PC-3 (cell line): ENCODE data around the gene GCHFR. TPM values are rescaled to one million over a fixed set of nuclear protein-coding genes. Genes with fewer than 3 reads are reported as not detected.

Experiments
- ATAC-seq: fragments of 200-7000 bp; cut with Tn5 transposase; 2 replicates; pipeline ENCODE4 v1.9.1; 2020; ENCODE audit warnings: mild to moderate bottlenecking, moderate library complexity
- BruUV-seq: library from RNA; stranded (reverse); fragments of 400-500 nt; replicated peaks from 2 replicates; lab custom pipeline; 2021; lab: Mats Ljungman, UMichigan
- CTCF ChIA-PET: fragments of 300-600 bp; sonication (Branson Sonifier 250); formaldehyde crosslinking; loops from one replicate; lab custom pipeline; 2022; ENCODE audit warnings: antibody characterized with exemption; lab: Charles Lee
- POLR2A ChIA-PET: fragments of 300-600 bp; sonication (Branson Sonifier 250); formaldehyde crosslinking; loops from one replicate; lab custom pipeline; 2022; ENCODE audit warnings: antibody characterized with exemption; ENCODE audit not compliant: unreplicated experiment; lab: Charles Lee
- DNase-seq: peaks from one replicate; pipeline ENCODE4 v3.0.0-alpha.2; 2015
- H2AFZ ChIP-seq: fragments of 300-600 bp; sonication (generic); 2 replicates; pipeline ENCODE4 v1.6.0; 2016; ENCODE audit warnings: antibody characterized with exemption, low read length
- H3F3A ChIP-seq: fragments of 300-600 bp; sonication (generic); one replicate; pipeline ENCODE4 v1.6.0; 2017; ENCODE audit warnings: antibody characterized with exemption, low read length, control low read depth, mild to moderate bottlenecking; ENCODE audit not compliant: unreplicated experiment
- H3K27ac ChIP-seq: fragments of 300-600 bp; sonication (generic); 2 replicates; pipeline ENCODE4 v1.5.1; 2016; ENCODE audit warnings: mild to moderate bottlenecking, low read length
- H3K27me3 ChIP-seq: fragments of 300-600 bp; sonication (generic); 2 replicates; pipeline ENCODE4 v1.6.1; 2016; ENCODE audit warnings: low read length, mixed read lengths
- H3K36me3 ChIP-seq: fragments of 300-600 bp; sonication (generic); 2 replicates; pipeline ENCODE4 v1.6.1; 2016; ENCODE audit warnings: low read depth, mixed run types, low read length, mixed read lengths
- H3K4me1 ChIP-seq: fragments of 300-600 bp; sonication (generic); 2 replicates; pipeline ENCODE4 v1.5.1; 2016; ENCODE audit warnings: low read length; ENCODE audit not compliant: insufficient read depth
- H3K4me2 ChIP-seq: fragments of 300-600 bp; sonication (generic); 2 replicates; pipeline ENCODE4 v1.6.0; 2016; ENCODE audit warnings: low read length
- H3K4me3 ChIP-seq: fragments of 300-600 bp; sonication (generic); 2 replicates; pipeline ENCODE4 v1.5.1; 2016; ENCODE audit warnings: mild to moderate bottlenecking, low read length, mixed read lengths
- H3K79me2 ChIP-seq: fragments of 300-600 bp; sonication (generic); 2 replicates; pipeline ENCODE4 v1.6.1; 2017; ENCODE audit warnings: low read length, mixed read lengths
- H3K9ac ChIP-seq: fragments of 300-600 bp; sonication (generic); 2 replicates; pipeline ENCODE4 v1.6.0; 2016; ENCODE audit warnings: mild to moderate bottlenecking, low read length
- H3K9me2 ChIP-seq: fragments of 300-600 bp; sonication (generic); replicated peaks from 2 replicates; pipeline ENCODE4 v1.6.1; 2016; ENCODE audit warnings: mixed run types, low read length, mixed read lengths
- H3K9me3 ChIP-seq: fragments of 300-600 bp; sonication (generic); 2 replicates; pipeline ENCODE4 v1.6.1; 2016; ENCODE audit warnings: low read length, mixed read lengths
- H4K20me1 ChIP-seq: fragments of 300-600 bp; sonication (generic); 2 replicates; pipeline ENCODE4 v1.6.1; 2016; ENCODE audit warnings: low read length, mixed read lengths
- CTCF ChIP-seq: fragments of 300-600 bp; sonication (generic); conservative IDR thresholded peaks from 2 replicates; pipeline ENCODE4 v1.5.1; 2017; ENCODE audit warnings: antibody characterized with exemption, low read depth, mild to moderate bottlenecking, low read length
- EZH2 ChIP-seq: fragments of 300-600 bp; sonication (generic); IDR thresholded peaks from one replicate; pipeline ENCODE4 v1.6.1; 2017; ENCODE audit warnings: antibody characterized with exemption, mild to moderate bottlenecking, low read length; ENCODE audit not compliant: unreplicated experiment
- EZH2phosphoT487 ChIP-seq: fragments of 300-600 bp; sonication (generic); IDR thresholded peaks from 2 replicates; pipeline ENCODE4 v1.6.1; 2018; ENCODE audit warnings: mild to moderate bottlenecking, antibody characterized with exemption, low read length, borderline replicate concordance
- intact Hi-C: fragments of 100-400 bp; cut with micrococcal nuclease; formaldehyde crosslinking; loops from 2 replicates; pipeline ENCODE4 v1.9.0; 2023
- total RNA-seq: library from RNA; depleted of rRNA; stranded (reverse); fragments of >200 nt; gene quantifications from 2 replicates; pipeline ENCODE4 v1.2.3, GENCODE V29; 2014

The GCHFR gene
- total RNA-seq, 1 experiment from 2014 or later, result 58.9 TPM

GRCh38 chr15:40749151-40749630 is 14.7 kb upstream of the GCHFR start:
- Histone ChIP-seq H4K20me1 (no peaks in the 10 kb centered on the region), H3K4me2 (no peak overlapping the region), H3F3A (peaks cover 3% of the 10 kb centered on the region), H3K27ac (no peak overlapping the region), H3K9ac (no peak overlapping the region), H3K4me3 (no peak overlapping the region), H3K4me1 (peaks cover 12% of the 10 kb centered on the region), H3K9me2 (no peaks in the 10 kb centered on the region), H3K36me3 (peaks cover 24% of the 10 kb centered on the region; the same call in 1 of the 2 replicates), H3K9me3 (no peaks in the 10 kb centered on the region), H3K79me2 (peaks cover 48% of the 10 kb centered on the region), H3K27me3 (no peaks in the 10 kb centered on the region), H2AFZ (no peak overlapping the region)
- TF ChIP-seq EZH2 (no peak), CTCF (no peak), EZH2phosphoT487 (no peak)
- BruUV-seq, result no TSS peak
- CTCF ChIA-PET, result no interaction called here
- intact Hi-C loops, result no loop called here
- ATAC-seq, result no peak
- POLR2A ChIA-PET, result no interaction called here
- no peak for DNase-seq

GRCh38 chr15:40750885-40751284 is 13.0 kb upstream of the GCHFR start:
- no peak for TF ChIP-seq EZH2phosphoT487
- no peak for TF ChIP-seq CTCF
- TF ChIP-seq EZH2, result no peak
- H3F3A ChIP-seq, result peaks cover 3% of the 10 kb centered on the region
- CTCF ChIA-PET, result no interaction called here
- no peak for ATAC-seq
- peaks cover 48% of the 10 kb centered on the region for H3K79me2 ChIP-seq
- no TSS peak for BruUV-seq
- H3K4me1 ChIP-seq, result peaks cover 15% of the 10 kb centered on the region
- H3K9me2 ChIP-seq, result no peaks in the 10 kb centered on the region
- H3K27me3 ChIP-seq, result no peaks in the 10 kb centered on the region
- no peaks in the 10 kb centered on the region for H3K9me3 ChIP-seq
- no peaks in the 10 kb centered on the region for H4K20me1 ChIP-seq
- intact Hi-C loops, result no loop called here
- H3K27ac ChIP-seq, result no peak overlapping the region
- no peak overlapping the region for H3K4me2 ChIP-seq
- H3K9ac ChIP-seq, result no peak overlapping the region
- POLR2A ChIA-PET, result interaction anchor here (0.5 kb wide), 1 partner anchor 1221 kb away, joined by 3 read pairs; the partner anchor contains the start of gene EHD4
- no peak overlapping the region for H2AFZ ChIP-seq
- peaks cover 14% of the 10 kb centered on the region; the same call in 1 of the 2 replicates for H3K36me3 ChIP-seq
- no peak overlapping the region for H3K4me3 ChIP-seq
- no peak for DNase-seq

DNA sequence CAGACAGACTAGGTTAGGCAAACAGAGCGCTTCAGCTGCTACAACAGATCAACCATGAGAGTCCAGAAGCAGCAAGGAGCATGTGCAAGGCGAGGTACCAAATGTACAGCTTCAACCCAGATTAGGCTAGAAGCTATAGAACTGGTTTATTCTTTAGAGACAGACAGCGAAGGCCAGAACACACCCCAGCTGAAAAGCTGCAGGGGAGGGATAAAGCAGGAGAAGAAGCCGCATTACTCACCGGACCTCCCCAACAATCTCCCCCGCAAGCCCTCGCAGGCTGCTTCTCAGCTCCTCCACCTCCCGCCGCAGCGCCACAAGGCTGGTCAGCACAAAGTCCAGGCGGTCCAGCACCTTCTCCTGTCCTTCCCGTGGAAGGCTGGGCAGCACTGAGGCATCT is 12.1 kb upstream of the GCHFR start:
- Histone ChIP-seq H3K9me2 (no peaks in the 10 kb centered on the region), H3K4me3 (no peak overlapping the region), H2AFZ (no peak overlapping the region), H3K9me3 (no peaks in the 10 kb centered on the region), H3K4me1 (peaks cover 12% of the 10 kb centered on the region), H3F3A (peaks cover 3% of the 10 kb centered on the region), H3K36me3 (peaks cover 12% of the 10 kb centered on the region; the same call in 1 of the 2 replicates), H3K27me3 (no peaks in the 10 kb centered on the region), H3K9ac (no peak overlapping the region), H3K4me2 (no peak overlapping the region), H3K79me2 (peaks cover 47% of the 10 kb centered on the region), H3K27ac (no peak overlapping the region), H4K20me1 (no peaks in the 10 kb centered on the region)
- BruUV-seq, result no TSS peak
- CTCF ChIA-PET, result no interaction called here
- intact Hi-C loops, result no loop called here
- ATAC-seq, result no peak
- TF ChIP-seq CTCF, result no peak
- no peak for TF ChIP-seq EZH2
- TF ChIP-seq EZH2phosphoT487, result no peak
- no peak for DNase-seq
- POLR2A ChIA-PET, result no interaction called here
